HepG2 (cell line): Measurements from ENCODE around the gene NPHP1. TPM values are rescaled to one million over a fixed set of nuclear protein-coding genes. Genes with fewer than 3 reads are reported as not detected.

ENCODE experiments used
- ATAC-seq: fragments of 200-7000 bp; cut with Tn5 transposase; 3 replicates; pipeline ENCODE4 v1.9.1; 2020; ENCODE audit warnings: mild to moderate bottlenecking, moderate library complexity
- BruUV-seq: library from RNA; stranded (reverse); fragments of 400-500 nt; replicated peaks from 2 replicates; lab custom pipeline; 2021; lab: Mats Ljungman, UMichigan
- CTCF ChIA-PET: fragments of 300-600 bp; formaldehyde crosslinking; extraction: SDS; loops from one replicate; lab custom pipeline; 2021; ENCODE audit warnings: low total read pairs, inconsistent platforms, low intra/inter-chr PET ratio; lab: Yijun Ruan, JAX
- POLR2A ChIA-PET: fragments of 350-600 bp; sonication (Branson Sonifier 250); formaldehyde crosslinking; loops from one replicate; lab custom pipeline; 2020; ENCODE audit warnings: antibody characterized with exemption, inconsistent platforms; lab: Yijun Ruan, JAX
- DNase-seq: peaks from one replicate; pipeline ENCODE4 v3.0.0-alpha.2; 2015; ENCODE audit warnings: low spot score
- FAIRE-seq: peaks from 3 replicates; lab custom pipeline; 2011; peaks lifted over from hg19 to GRCh38; lab: Jason Lieb, UNC
- H2AFZ ChIP-seq: one replicate; pipeline ENCODE4 v1.6.1; 2011; ENCODE audit warnings: low read length, inconsistent platforms
- H3K27ac ChIP-seq: fragments of 300-600 bp; 3 replicates; pipeline ENCODE4 v1.8.0; 2011; ENCODE audit warnings: mixed run types, mild to moderate bottlenecking, mixed read lengths, low read length, inconsistent platforms; ENCODE audit not compliant: insufficient read depth; ENCODE audit errors: extremely low read length
- H3K27me3 ChIP-seq, 2 experiments: fragments of 200-600 bp in 1 of 2; 2 replicates in 1 of 2; 3 replicates in 1 of 2; pipeline versions ENCODE4 v1.6.0 to v1.8.0; 2011; ENCODE audit warnings: low read length in 2 of 2, mild to moderate bottlenecking in 2 of 2, moderate library complexity in 2 of 2, inconsistent platforms in 1 of 2; ENCODE audit not compliant: insufficient read depth in 2 of 2, control insufficient read depth in 1 of 2
- H3K36me3 ChIP-seq, 2 experiments: fragments of 200-600 bp in 1 of 2; replicated peaks in 1 of 2; 2 replicates in 1 of 2; 3 replicates in 1 of 2; pipeline versions ENCODE4 v1.5.1 to v1.8.0; 2011; ENCODE audit warnings: low read length in 2 of 2, inconsistent platforms in 1 of 2; ENCODE audit not compliant: insufficient read depth in 2 of 2, control insufficient read depth in 1 of 2
- H3K4me1 ChIP-seq: 2 replicates; pipeline ENCODE4 v1.5.1; 2012; ENCODE audit warnings: low read length, inconsistent platforms; ENCODE audit not compliant: insufficient read depth
- H3K4me2 ChIP-seq: 2 replicates; pipeline ENCODE4 v1.6.0; 2011; ENCODE audit warnings: low read depth, low read length, inconsistent platforms
- H3K4me3 ChIP-seq, 3 experiments: fragments of 200-600 bp in 1 of 3; sonication (generic), shearing (Covaris generic) in 1 of 3; replicated peaks in 1 of 3; 2 replicates each; pipeline ENCODE4 v1.5.1; 2011 to 2016; ENCODE audit warnings: low read length in 3 of 3, inconsistent platforms in 2 of 3, low read depth in 2 of 3, mild to moderate bottlenecking in 2 of 3, control low read depth in 1 of 3, mixed read lengths in 1 of 3; ENCODE audit not compliant: insufficient read depth in 1 of 3
- H3K79me2 ChIP-seq: one replicate; pipeline ENCODE4 v1.6.1; 2011; ENCODE audit warnings: low read length, inconsistent platforms; ENCODE audit not compliant: insufficient read depth
- H3K9ac ChIP-seq: 2 replicates; pipeline ENCODE4 v1.6.0; 2011; ENCODE audit warnings: mild to moderate bottlenecking, low read depth, low read length, inconsistent platforms; ENCODE audit not compliant: insufficient read depth
- H3K9me3 ChIP-seq: 2 replicates; pipeline ENCODE4 v1.5.1; 2012; ENCODE audit warnings: mild to moderate bottlenecking, low read length
- H4K20me1 ChIP-seq: 2 replicates; pipeline ENCODE4 v1.6.0; 2011; ENCODE audit warnings: inconsistent platforms, mild to moderate bottlenecking, low read length, moderate library complexity; ENCODE audit not compliant: insufficient read depth
- ATF1 ChIP-seq: IDR thresholded peaks from 2 replicates; pipeline ENCODE4 v1.6.1; 2016; ENCODE audit warnings: mild to moderate bottlenecking, control low read depth
- BHLHE40 ChIP-seq: IDR thresholded peaks from 2 replicates; pipeline ENCODE4 v1.6.1; 2011; ENCODE audit warnings: low read length, improper control_type of control experiment
- CHCHD3 ChIP-seq: sonication (generic); formaldehyde crosslinking; IDR thresholded peaks from 2 replicates; pipeline ENCODE4 v1.8.0; 2022; ENCODE audit warnings: mild to moderate bottlenecking, missing genetic modification reagents, moderate library complexity
- JARID2 ChIP-seq: sonication (generic); formaldehyde crosslinking; IDR thresholded peaks from 2 replicates; pipeline ENCODE4 v1.8.1; 2023; ENCODE audit warnings: missing genetic modification reagents, inconsistent platforms; ENCODE audit not compliant: insufficient replicate concordance
- KLF6 ChIP-seq: IDR thresholded peaks from 2 replicates; pipeline ENCODE4 v1.8.0; 2016; ENCODE audit warnings: missing biosample characterization, missing genetic modification reagents
- MIER2 ChIP-seq: IDR thresholded peaks from 2 replicates; pipeline ENCODE4 v1.6.1; 2016; ENCODE audit warnings: missing biosample characterization, missing genetic modification reagents
- NFATC3 ChIP-seq: sonication (generic); formaldehyde crosslinking; IDR thresholded peaks from 2 replicates; pipeline ENCODE4 v1.5.1; 2020; ENCODE audit warnings: mild to moderate bottlenecking, missing genetic modification reagents
- PAWR ChIP-seq: sonication (generic); formaldehyde crosslinking; IDR thresholded peaks from 2 replicates; pipeline ENCODE4 v1.4.0; 2020; ENCODE audit warnings: missing genetic modification reagents, mild to moderate bottlenecking, borderline replicate concordance
- SUZ12 ChIP-seq: fragments of 150-350 bp; IDR thresholded peaks from 2 replicates; pipeline ENCODE4 v1.6.1; 2014; ENCODE audit warnings: low read depth, low read length
- ZC3H13 ChIP-seq: sonication (generic); formaldehyde crosslinking; IDR thresholded peaks from 2 replicates; pipeline ENCODE4 v1.8.1; 2023; ENCODE audit warnings: mild to moderate bottlenecking, missing genetic modification reagents, moderate library complexity
- ZNF713 ChIP-seq: sonication (generic); formaldehyde crosslinking; IDR thresholded peaks from 2 replicates; pipeline ENCODE4 v1.4.0; 2020; ENCODE audit warnings: mild to moderate bottlenecking, missing genetic modification reagents
- ZNF772 ChIP-seq: sonication (generic); formaldehyde crosslinking; IDR thresholded peaks from 2 replicates; pipeline ENCODE4 v1.5.0; 2020; ENCODE audit warnings: mild to moderate bottlenecking, missing genetic modification reagents
- ZNF788 ChIP-seq: sonication (generic); formaldehyde crosslinking; IDR thresholded peaks from 2 replicates; pipeline ENCODE4 v1.5.0; 2020; ENCODE audit warnings: mild to moderate bottlenecking, missing genetic modification reagents, borderline replicate concordance
- ZNF850 ChIP-seq: sonication (generic); formaldehyde crosslinking; conservative IDR thresholded peaks from 2 replicates; pipeline ENCODE4 v1.9.0; 2021; ENCODE audit warnings: mild to moderate bottlenecking, missing genetic modification reagents
- WGBS: methylation state at CpG from one replicate; pipeline ENCODE4 v1.1.6; 2017; ENCODE audit warnings: low lambda C conversion rate; 5-methylcytosine and 5-hydroxymethylcytosine counted together
- in situ Hi-C: cut with HindIII; loops from 2 replicates; pipeline ENCODE4 v1.10.0; 2017; ENCODE audit warnings: low pct_unique_long_range_greater_than_20kb; ENCODE audit not compliant: extremely low pct_ligation_motif_present
- intact Hi-C: fragments of 100-400 bp; cut with micrococcal nuclease; formaldehyde crosslinking; loops from one replicate; pipeline ENCODE4 v1.10.0; 2022; ENCODE audit not compliant: unreplicated experiment
- polyA plus RNA-seq, 8 experiments: library from polyadenylated mRNA; depleted of rRNA in 3 of 8; stranded (reverse) in 7 of 8; unstranded in 1 of 8; fragments of >200 nt; fragmentation: Illumina TruSeq in 4 of 8; extraction: Trizol in 4 of 8; gene quantifications; 2 replicates each; pipeline versions ENCODE4 v1.2.1 to v1.2.3, GENCODE V29; 2011 to 2016; ENCODE audit warnings: low read depth in 4 of 8, missing spikeins in 1 of 8, mixed read lengths in 1 of 8; ENCODE audit not compliant: insufficient read depth in 1 of 8
- total RNA-seq, 5 experiments: library from RNA; depleted of rRNA; stranded (reverse); fragments of >200 nt; fragmentation: Illumina TruSeq; extraction: Trizol; gene quantifications; 2 replicates each; pipeline ENCODE4 v1.2.3, GENCODE V29; 2016; ENCODE audit warnings: low read depth in 1 of 5
- TF ChIP-seq, protein P1 (sequence below): sonication (generic); formaldehyde crosslinking; IDR thresholded peaks from 2 replicates; pipeline ENCODE4 v1.4.0; 2020; ENCODE audit warnings: missing genetic modification reagents
- TF ChIP-seq, protein P2 (sequence below): sonication (generic); formaldehyde crosslinking; IDR thresholded peaks from 2 replicates; pipeline ENCODE4 v1.4.0; 2020; ENCODE audit warnings: missing genetic modification reagents

Gene NPHP1
- total and polyA plus RNA-seq, 2 of the 13 experiments (the other 11 are each of a cell fraction or from before 2014, with no cell fraction given) = 2.7 to 4.8 TPM

DNA sequence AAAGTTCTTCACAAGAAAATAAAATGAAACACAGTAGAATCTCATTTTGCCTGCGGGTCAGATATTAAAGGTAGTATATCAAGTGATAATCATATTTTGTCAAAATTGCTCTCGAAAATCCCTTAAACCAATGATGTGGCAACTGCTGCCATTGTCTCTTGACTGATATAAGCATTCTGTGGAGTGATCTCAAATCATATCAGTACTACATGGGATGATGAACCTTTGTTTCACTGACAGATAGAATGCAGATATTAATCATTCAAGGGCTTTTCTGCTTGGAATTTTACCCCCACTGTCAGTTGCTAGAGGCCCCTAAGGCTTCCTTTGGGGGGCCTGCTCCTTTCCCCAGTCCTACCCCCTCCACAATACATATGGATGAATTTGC, 57.9 kb downstream of the NPHP1 start:
- CTCF ChIA-PET = no interaction called here
- H3K79me2 ChIP-seq = no peaks in the 10 kb centered on the region
- POLR2A ChIA-PET = no interaction called here
- DNase-seq (no peak), ATAC-seq (no peak), FAIRE-seq (no peak)
- no peak overlapping the region for H2AFZ ChIP-seq
- peak overlapping the region; percentile 74 for H3K27ac ChIP-seq
- H3K27me3 ChIP-seq = no peaks in the 10 kb centered on the region
- H3K9me3 ChIP-seq = 0 out of 2 replicates have a peak, but pooled peaks cover 3% of the 10 kb centered on the region
- no peak overlapping the region for H3K4me3 ChIP-seq
- no peaks in the 10 kb centered on the region for H3K36me3 ChIP-seq
- H3K9ac ChIP-seq = no peak overlapping the region; the same call in 1 of the 2 replicates
- peaks cover 37% of the 10 kb centered on the region for H3K4me1 ChIP-seq
- H3K4me2 ChIP-seq = no peak overlapping the region
- H4K20me1 ChIP-seq = no peaks in the 10 kb centered on the region
- in situ Hi-C loops = no loop called here
- no TSS peak for BruUV-seq
- intact Hi-C loops = loop anchor here (5.0 kb wide), 1 partner anchor 630 kb away; no protein-coding TSS in a partner anchor
- WGBS = over 99% methylated on average over 2 of the region's 2 CpGs
- TF ChIP-seq ZNF788 (CRISPR knock-in tag) (no peak), BHLHE40 (no peak), ZC3H13 (no peak), NFATC3 (CRISPR knock-in tag) (no peak), ZNF772 (CRISPR knock-in tag) (no peak), SUZ12 (no peak), PAWR (CRISPR knock-in tag) (no peak), MIER2 (CRISPR knock-in tag) (no peak), KLF6 (CRISPR knock-in tag) (no peak), ATF1 (no peak), ZNF713 (no peak), JARID2 (no peak), ZNF850 (no peak), CHCHD3 (CRISPR knock-in tag) (no peak)
- TF ChIP-seq, protein P1, sequence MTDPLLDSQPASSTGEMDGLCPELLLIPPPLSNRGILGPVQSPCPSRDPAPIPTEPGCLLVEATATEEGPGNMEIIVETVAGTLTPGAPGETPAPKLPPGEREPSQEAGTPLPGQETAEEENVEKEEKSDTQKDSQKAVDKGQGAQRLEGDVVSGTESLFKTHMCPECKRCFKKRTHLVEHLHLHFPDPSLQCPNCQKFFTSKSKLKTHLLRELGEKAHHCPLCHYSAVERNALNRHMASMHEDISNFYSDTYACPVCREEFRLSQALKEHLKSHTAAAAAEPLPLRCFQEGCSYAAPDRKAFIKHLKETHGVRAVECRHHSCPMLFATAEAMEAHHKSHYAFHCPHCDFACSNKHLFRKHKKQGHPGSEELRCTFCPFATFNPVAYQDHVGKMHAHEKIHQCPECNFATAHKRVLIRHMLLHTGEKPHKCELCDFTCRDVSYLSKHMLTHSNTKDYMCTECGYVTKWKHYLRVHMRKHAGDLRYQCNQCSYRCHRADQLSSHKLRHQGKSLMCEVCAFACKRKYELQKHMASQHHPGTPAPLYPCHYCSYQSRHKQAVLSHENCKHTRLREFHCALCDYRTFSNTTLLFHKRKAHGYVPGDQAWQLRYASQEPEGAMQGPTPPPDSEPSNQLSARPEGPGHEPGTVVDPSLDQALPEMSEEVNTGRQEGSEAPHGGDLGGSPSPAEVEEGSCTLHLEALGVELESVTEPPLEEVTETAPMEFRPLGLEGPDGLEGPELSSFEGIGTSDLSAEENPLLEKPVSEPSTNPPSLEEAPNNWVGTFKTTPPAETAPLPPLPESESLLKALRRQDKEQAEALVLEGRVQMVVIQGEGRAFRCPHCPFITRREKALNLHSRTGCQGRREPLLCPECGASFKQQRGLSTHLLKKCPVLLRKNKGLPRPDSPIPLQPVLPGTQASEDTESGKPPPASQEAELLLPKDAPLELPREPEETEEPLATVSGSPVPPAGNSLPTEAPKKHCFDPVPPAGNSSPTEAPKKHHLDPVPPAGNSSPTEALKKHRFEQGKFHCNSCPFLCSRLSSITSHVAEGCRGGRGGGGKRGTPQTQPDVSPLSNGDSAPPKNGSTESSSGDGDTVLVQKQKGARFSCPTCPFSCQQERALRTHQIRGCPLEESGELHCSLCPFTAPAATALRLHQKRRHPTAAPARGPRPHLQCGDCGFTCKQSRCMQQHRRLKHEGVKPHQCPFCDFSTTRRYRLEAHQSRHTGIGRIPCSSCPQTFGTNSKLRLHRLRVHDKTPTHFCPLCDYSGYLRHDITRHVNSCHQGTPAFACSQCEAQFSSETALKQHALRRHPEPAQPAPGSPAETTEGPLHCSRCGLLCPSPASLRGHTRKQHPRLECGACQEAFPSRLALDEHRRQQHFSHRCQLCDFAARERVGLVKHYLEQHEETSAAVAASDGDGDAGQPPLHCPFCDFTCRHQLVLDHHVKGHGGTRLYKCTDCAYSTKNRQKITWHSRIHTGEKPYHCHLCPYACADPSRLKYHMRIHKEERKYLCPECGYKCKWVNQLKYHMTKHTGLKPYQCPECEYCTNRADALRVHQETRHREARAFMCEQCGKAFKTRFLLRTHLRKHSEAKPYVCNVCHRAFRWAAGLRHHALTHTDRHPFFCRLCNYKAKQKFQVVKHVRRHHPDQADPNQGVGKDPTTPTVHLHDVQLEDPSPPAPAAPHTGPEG (CRISPR knock-in tag) = no peak
- TF ChIP-seq, protein P2, sequence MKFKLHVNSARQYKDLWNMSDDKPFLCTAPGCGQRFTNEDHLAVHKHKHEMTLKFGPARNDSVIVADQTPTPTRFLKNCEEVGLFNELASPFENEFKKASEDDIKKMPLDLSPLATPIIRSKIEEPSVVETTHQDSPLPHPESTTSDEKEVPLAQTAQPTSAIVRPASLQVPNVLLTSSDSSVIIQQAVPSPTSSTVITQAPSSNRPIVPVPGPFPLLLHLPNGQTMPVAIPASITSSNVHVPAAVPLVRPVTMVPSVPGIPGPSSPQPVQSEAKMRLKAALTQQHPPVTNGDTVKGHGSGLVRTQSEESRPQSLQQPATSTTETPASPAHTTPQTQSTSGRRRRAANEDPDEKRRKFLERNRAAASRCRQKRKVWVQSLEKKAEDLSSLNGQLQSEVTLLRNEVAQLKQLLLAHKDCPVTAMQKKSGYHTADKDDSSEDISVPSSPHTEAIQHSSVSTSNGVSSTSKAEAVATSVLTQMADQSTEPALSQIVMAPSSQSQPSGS (CRISPR knock-in tag) = no peak
